ENCODE measurements around the gene BRINP1.
"Not testable (repeated sequence)": the region's sequence is repeated elsewhere in the genome, so short reads cannot be mapped to it uniquely, and the experiment has no call there.

Gene BRINP1

GRCh38 chr9:119184265-119184936 is 184.8 kb downstream of the BRINP1 start:
- DNase-seq = no peak

- no peak for DNase-seq
Measured at GRCh38 chr9:119181561-119181960, 187.7 kb downstream of the BRINP1 start.

GRCh38 chr9:119180897-119181296 is 188.3 kb downstream of the BRINP1 start:
- DNase-seq = no peak

- DNase-seq = no peak
Measured at GRCh38 chr9:119179701-119180100, 189.5 kb downstream of the BRINP1 start.

- no peak for DNase-seq
Measured at GRCh38 chr9:119177196-119177595, 192.0 kb downstream of the BRINP1 start.

- DNase-seq = no peak
Measured at GRCh38 chr9:119175581-119175980, 193.7 kb downstream of the BRINP1 start.

GRCh38 chr9:119169222-119169621 is 200.0 kb downstream of the BRINP1 start:
- DNase-seq = not testable (repeated sequence)

- DNase-seq = no peak
Measured at GRCh38 chr9:119167876-119168275, 201.4 kb downstream of the BRINP1 start.

- no peak for DNase-seq
Measured at GRCh38 chr9:119167267-119167666, 202.0 kb downstream of the BRINP1 start.

- DNase-seq = no peak
Measured at GRCh38 chr9:119166096-119166495, 203.1 kb downstream of the BRINP1 start.

- DNase-seq = no peak
Measured at GRCh38 chr9:119165131-119165530, 204.1 kb downstream of the BRINP1 start.

- no peak for DNase-seq
Measured at GRCh38 chr9:119164716-119165115, 204.5 kb downstream of the BRINP1 start.

GRCh38 chr9:119160551-119160950 is 208.7 kb downstream of the BRINP1 start:
- no peak for DNase-seq

- DNase-seq = no peak
Measured at GRCh38 chr9:119159386-119159785, 209.8 kb downstream of the BRINP1 start.

GRCh38 chr9:119157196-119157595 is 212.0 kb downstream of the BRINP1 start:
- DNase-seq = no peak

- no peak for DNase-seq
Measured at GRCh38 chr9:119156354-119156753, 212.9 kb downstream of the BRINP1 start.

GRCh38 chr9:119154527-119154926 is 214.7 kb downstream of the BRINP1 start:
- no peak for DNase-seq

GRCh38 chr9:119153402-119153801 is 215.8 kb downstream of the BRINP1 start:
- no peak for DNase-seq

- no peak for DNase-seq
Measured at GRCh38 chr9:119148855-119149254, 220.4 kb downstream of the BRINP1 start.

- DNase-seq = no peak
Measured at GRCh38 chr9:119137479-119137878, 231.8 kb downstream of the BRINP1 start.

GRCh38 chr9:119126040-119126439 is 243.2 kb downstream of the BRINP1 start:
- DNase-seq = no peak

GRCh38 chr9:119121899-119122298 is 247.3 kb downstream of the BRINP1 start:
- no peak for DNase-seq

GRCh38 chr9:119117409-119117808 is 251.8 kb downstream of the BRINP1 start:
- DNase-seq = no peak
